Spleen (tissue), 11 donors: Measurements from ENCODE around the gene EXOC3L1. TPM values are rescaled to one million over a fixed set of nuclear protein-coding genes. Genes with fewer than 3 reads are reported as not detected.

ENCODE experiments used
- DNase-seq: peaks from one replicate; pipeline ENCODE4 v3.0.0-alpha.2; 2020
- H3K27ac ChIP-seq, 8 donors: fragments of 200-600 bp; sonication (generic) in 7 of 8; 1 replicate in 4 of 8; 2 replicates in 4 of 8; pipeline versions ENCODE4 v1.5.0 to v1.8.0; 2016 to 2021; ENCODE audit warnings: inconsistent platforms in 4 of 8, mild to moderate bottlenecking in 4 of 8, moderate library complexity in 1 of 8
- H3K27me3 ChIP-seq, 7 donors: fragments of 200-600 bp; sonication (generic) in 6 of 7; replicated peaks in 1 of 7; 1 replicate in 4 of 7; 2 replicates in 3 of 7; pipeline versions ENCODE4 v1.5.0 to v1.8.0; 2016 to 2021; ENCODE audit warnings: inconsistent platforms in 3 of 7, mild to moderate bottlenecking in 1 of 7
- H3K36me3 ChIP-seq, 6 donors: fragments of 200-600 bp; sonication (generic) in 5 of 6; 1 replicate in 4 of 6; 2 replicates in 2 of 6; pipeline versions ENCODE4 v1.5.0 to v1.8.0; 2016 to 2021; ENCODE audit warnings: inconsistent platforms in 2 of 6
- H3K4me1 ChIP-seq, 6 donors: fragments of 200-600 bp; sonication (generic) in 5 of 6; 1 replicate in 3 of 6; 2 replicates in 3 of 6; pipeline versions ENCODE4 v1.5.0 to v1.8.0; 2016 to 2021; ENCODE audit warnings: inconsistent platforms in 3 of 6
- H3K4me3 ChIP-seq, 8 donors: fragments of 200-600 bp; sonication (generic) in 7 of 8; 1 replicate in 4 of 8; 2 replicates in 4 of 8; pipeline versions ENCODE4 v1.5.0 to v1.8.0; 2016 to 2021; ENCODE audit warnings: inconsistent platforms in 4 of 8, mild to moderate bottlenecking in 4 of 8, moderate library complexity in 2 of 8
- H3K9me3 ChIP-seq, 8 donors: fragments of 200-600 bp; sonication (generic) in 7 of 8; 1 replicate in 4 of 8; 2 replicates in 4 of 8; pipeline versions ENCODE4 v1.5.0 to v1.8.0; 2016 to 2021; ENCODE audit warnings: inconsistent platforms in 4 of 8
- POLR2A ChIP-seq, 3 donors: fragments of 450-650 bp; IDR thresholded peaks; one replicate each; pipeline ENCODE4 v1.5.1; 2017; ENCODE audit warnings: antibody characterized with exemption in 3 of 3, mild to moderate bottlenecking in 1 of 3
- POLR2AphosphoS5 ChIP-seq, 3 donors: sonication (generic); formaldehyde crosslinking; IDR thresholded peaks; one replicate each; pipeline ENCODE4 v1.5.1; 2017; ENCODE audit warnings: antibody characterized with exemption in 3 of 3
- WGBS, 5 donors: extraction: QIAGEN DNeasy Blood & Tissue Kit in 3 of 5; methylation state at CpG; one replicate each; pipeline versions ENCODE4 v1.1.5 to v1.1.7; 2013 to 2018; 5-methylcytosine and 5-hydroxymethylcytosine counted together
- intact Hi-C: fragments of 100-400 bp; cut with DNase I; formaldehyde crosslinking; loops from one replicate; pipeline ENCODE4 v1.15.0; 2023; ENCODE audit warnings: low total_unique reads
- polyA plus RNA-seq, 3 donors: library from polyadenylated mRNA; stranded (reverse); fragments of 200-250 nt; gene quantifications; one replicate each; pipeline ENCODE4 v1.2.1, GENCODE V29; 2013
- total RNA-seq, 7 donors: library from RNA; depleted of rRNA in 3 of 7; stranded (reverse); fragments of >200 nt in 3 of 7; fragmentation: NEBNext Ultra II Directional in 4 of 7; extraction: Animal tissue kit (Norgen Biotek cat#: 25700) in 4 of 7; gene quantifications; one replicate each; pipeline versions ENCODE4 v1.1.0 to v1.2.1, GENCODE V29; 2016 to 2021
- TF ChIP-seq, protein P1 (sequence below), 11 experiments: fragments of 200-600 bp in 7 of 11; fragments of 450-650 bp in 4 of 11; sonication (generic) in 4 of 11; IDR thresholded peaks in 8 of 11; conservative IDR thresholded peaks in 3 of 11; 1 replicate in 7 of 11; 2 replicates in 4 of 11; pipeline versions ENCODE4 v1.4.0 to v1.8.0; 2016 to 2021; ENCODE audit warnings: antibody characterized with exemption in 11 of 11, inconsistent platforms in 4 of 11, mild to moderate bottlenecking in 1 of 11
- donor health status: healthy with polysubstance abuse.
- donor health status: DM: no; HTN: no; CAD: no; lungs with moderate emphysema.
- donor health status: DM: no; HTN: no; CAD: no.
- donor health status: Bipolar disorder and iron deficiency.
- donor health status: healthy.
- donor health status: DM: no; HTN: no; CAD: no.
- donor health status: DM: yes; HTN: yes; CAD: no.

EXOC3L1 gene
- total and polyA plus RNA-seq, 10 donors = 28.5 to 113 (median 49.9) TPM

DNA sequence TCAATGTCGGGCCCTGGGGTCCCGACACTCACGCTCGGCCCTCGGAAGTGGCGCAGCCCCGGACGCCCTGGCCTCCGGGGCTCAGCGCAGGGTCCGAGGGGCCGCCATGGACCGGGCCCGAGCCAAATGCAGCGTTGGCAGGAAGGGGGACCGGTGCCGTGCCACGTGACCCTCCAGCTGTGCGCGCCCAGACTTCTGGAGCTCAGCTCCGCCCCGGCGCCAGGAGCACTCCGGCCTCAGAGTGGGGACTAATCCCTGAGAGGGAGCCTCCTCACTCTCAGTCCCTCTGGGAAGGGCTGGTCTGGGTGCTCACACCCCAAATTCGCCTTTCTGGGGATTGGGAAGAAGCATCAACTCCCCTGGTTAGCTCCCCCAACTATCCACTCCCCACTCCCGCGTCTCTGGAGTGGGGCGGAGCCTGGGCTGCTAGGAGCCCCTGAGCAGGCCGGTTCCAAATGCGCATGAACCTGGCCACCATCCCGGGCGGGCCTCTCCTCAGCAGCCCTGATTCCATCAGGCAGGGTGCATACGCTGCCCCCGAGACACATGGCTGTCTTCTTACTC is 39.0 kb downstream of the EXOC3L1 start, which contains the start of gene B3GNT9:
B3GNT9 (minus strand) TSS at position 166 of the 564 bp plus-strand sequence. CDS start 513 bp downstream, outside the sequence.
- H3K36me3 ChIP-seq = peaks cover 0 to 45% (median 28%) of the 10 kb centered on the region in 6 donors
- peak within 1 kb of the TSS; percentile 57 to 85 (median 80) for H3K27ac ChIP-seq
- H3K4me1 ChIP-seq = peaks cover 17 to 53% (median 37%) of the 10 kb centered on the region in 6 donors
- H3K9me3 ChIP-seq = no peaks in the 10 kb centered on the region
- WGBS, 5 donors = 2 to 7% (median 3%) methylated on average over 30 to 34 of the region's 34 CpGs
- TF ChIP-seq, protein P1, sequence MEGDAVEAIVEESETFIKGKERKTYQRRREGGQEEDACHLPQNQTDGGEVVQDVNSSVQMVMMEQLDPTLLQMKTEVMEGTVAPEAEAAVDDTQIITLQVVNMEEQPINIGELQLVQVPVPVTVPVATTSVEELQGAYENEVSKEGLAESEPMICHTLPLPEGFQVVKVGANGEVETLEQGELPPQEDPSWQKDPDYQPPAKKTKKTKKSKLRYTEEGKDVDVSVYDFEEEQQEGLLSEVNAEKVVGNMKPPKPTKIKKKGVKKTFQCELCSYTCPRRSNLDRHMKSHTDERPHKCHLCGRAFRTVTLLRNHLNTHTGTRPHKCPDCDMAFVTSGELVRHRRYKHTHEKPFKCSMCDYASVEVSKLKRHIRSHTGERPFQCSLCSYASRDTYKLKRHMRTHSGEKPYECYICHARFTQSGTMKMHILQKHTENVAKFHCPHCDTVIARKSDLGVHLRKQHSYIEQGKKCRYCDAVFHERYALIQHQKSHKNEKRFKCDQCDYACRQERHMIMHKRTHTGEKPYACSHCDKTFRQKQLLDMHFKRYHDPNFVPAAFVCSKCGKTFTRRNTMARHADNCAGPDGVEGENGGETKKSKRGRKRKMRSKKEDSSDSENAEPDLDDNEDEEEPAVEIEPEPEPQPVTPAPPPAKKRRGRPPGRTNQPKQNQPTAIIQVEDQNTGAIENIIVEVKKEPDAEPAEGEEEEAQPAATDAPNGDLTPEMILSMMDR (IDR thresholded peaks at IDR 0.05 in 8 of 11, conservative IDR thresholded peaks at IDR 0.05 in 3 of 11) = no peak
- peak in 2 of 3 donors; percentile 66 to 76 for TF ChIP-seq POLR2AphosphoS5 (IDR thresholded peaks at IDR 0.05)
- TF ChIP-seq POLR2A (IDR thresholded peaks at IDR 0.05) = no peak
- peak; percentile 86 for DNase-seq
- intact Hi-C loops = loop anchor here (5.0 kb wide), 1 partner anchor 174 kb away; no protein-coding TSS in a partner anchor
- H3K4me3 ChIP-seq = peak within 1 kb of the TSS; percentile 38 to 73 (median 49)
- H3K27me3 ChIP-seq = peaks cover 0 to 46% (median 23%) of the 10 kb centered on the region in 7 donors

DNA sequence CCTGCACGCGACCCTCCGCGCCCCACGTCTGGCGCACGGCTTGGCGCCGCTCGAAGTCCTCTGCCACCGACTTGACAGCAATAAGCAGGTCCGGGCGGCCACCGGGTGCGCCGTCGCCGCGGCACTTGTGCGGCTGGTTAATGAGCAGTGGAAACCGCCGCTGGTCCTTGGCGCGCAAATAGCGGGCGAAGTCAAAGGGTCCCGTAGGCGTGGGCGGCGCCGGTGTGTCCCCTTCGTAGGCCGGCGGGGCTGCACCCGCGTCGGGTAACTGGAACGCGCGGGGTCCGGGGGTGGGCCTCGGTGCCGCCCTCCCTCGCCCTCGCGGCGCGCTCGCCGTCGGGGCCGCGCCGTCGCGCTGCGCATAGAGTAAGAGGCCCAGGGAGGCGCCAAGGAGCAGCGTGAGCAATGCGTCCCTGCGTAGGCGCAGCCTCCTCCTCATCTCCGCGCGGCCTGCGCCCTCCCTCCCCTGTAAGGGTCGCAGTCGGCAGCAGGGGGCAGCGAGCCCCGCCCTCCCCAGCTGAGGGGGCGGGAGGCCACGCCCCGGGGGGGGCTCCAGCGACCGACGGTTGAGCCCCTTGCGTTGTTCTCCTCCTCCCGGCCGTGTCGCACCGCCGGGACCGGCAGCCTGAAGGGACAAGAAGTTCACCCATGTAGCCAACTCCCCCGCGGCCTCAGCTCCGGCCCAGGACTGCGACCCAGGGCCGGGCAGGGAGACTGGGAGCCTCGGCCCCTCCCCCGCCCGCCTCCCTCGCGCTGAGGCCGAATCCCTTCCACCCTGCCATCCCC is 39.7 kb downstream of the EXOC3L1 start:
- intact Hi-C loops = loop anchor here (5.0 kb wide), 1 partner anchor 173 kb away; no protein-coding TSS in a partner anchor
- 10 to 18% (median 11%) methylated on average over 21 to 94 of the region's 94 CpGs for WGBS, 5 donors
- peak; percentile 13 to 79 (median 55) for TF ChIP-seq POLR2AphosphoS5 (IDR thresholded peaks at IDR 0.05)
- TF ChIP-seq POLR2A (IDR thresholded peaks at IDR 0.05) = no peak
- TF ChIP-seq, protein P1 (IDR thresholded peaks at IDR 0.05 in 8 of 11, conservative IDR thresholded peaks at IDR 0.05 in 3 of 11) = peak in 1 of 11 experiments; percentile 34

DNA sequence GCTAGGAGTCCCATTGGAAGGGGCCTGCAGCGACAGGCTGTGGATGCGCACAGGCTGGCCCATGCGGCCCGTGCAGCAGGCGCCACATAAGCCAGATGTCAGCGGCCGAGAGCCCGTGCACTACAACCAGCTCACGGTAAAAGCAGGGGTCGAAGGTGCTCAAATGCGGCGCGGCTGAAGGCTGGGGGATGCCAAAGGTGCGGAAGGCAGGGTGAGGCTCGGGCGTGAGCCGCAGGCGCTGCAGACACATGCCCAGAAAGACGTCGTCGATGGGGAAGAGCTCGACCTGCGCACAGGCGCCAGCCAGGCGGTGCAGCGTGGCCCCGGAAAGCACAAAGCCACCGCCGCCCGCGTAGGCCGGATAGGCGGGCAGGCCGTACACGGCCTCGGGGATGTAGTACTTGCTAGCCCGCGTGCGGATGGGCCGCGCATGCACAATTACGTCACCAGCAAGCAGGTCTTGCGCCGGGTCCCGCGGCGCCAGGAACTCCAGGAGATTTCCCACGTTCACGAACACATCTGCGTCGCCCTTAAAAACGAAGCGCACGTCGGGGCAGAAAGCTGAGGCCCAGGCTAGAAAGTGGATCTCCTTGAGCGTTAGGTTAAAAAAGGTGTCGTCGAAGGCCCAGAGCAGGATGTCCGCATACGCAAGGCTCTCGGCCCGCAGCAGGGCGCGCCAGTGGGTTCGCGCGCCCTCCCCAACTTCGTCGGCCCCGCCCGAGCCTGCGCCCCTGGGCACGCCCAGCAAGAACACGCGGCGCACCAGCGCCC is 40.5 kb downstream of the EXOC3L1 start:
- peak; percentile 70 for DNase-seq
- Histone ChIP-seq H3K27me3 (peaks cover 0 to 39% (median 23%) of the 10 kb centered on the region in 7 donors), H3K27ac (peak overlapping the region in 6 of 8 donors; percentile 79 to 85 (median 81)), H3K9me3 (no peaks in the 10 kb centered on the region), H3K36me3 (peaks cover 0 to 58% (median 42%) of the 10 kb centered on the region in 6 donors), H3K4me1 (peaks cover 5 to 38% (median 23%) of the 10 kb centered on the region in 6 donors), H3K4me3 (peak overlapping the region in 6 of 8 donors; percentile 38 to 73 (median 50))
- peak in 2 of 3 donors; percentile 22 to 70 for TF ChIP-seq POLR2AphosphoS5 (IDR thresholded peaks at IDR 0.05)
- TF ChIP-seq, protein P1 (IDR thresholded peaks at IDR 0.05 in 8 of 11, conservative IDR thresholded peaks at IDR 0.05 in 3 of 11) = no peak
- intact Hi-C loops = loop anchor here (5.0 kb wide), 1 partner anchor 172 kb away; no protein-coding TSS in a partner anchor
- WGBS, 5 donors = 71 to 80% (median 73%) methylated on average over 59 to 77 of the region's 77 CpGs

More for the DNA sequence above, 39.7 kb downstream of the EXOC3L1 start:
- H3K9me3 ChIP-seq = no peaks in the 10 kb centered on the region
- peaks cover 0 to 52% (median 35%) of the 10 kb centered on the region in 6 donors for H3K36me3 ChIP-seq
- DNase-seq = peak; percentile 79
- peak overlapping the region; percentile 57 to 85 (median 80) for H3K27ac ChIP-seq
- peak overlapping the region; percentile 38 to 73 (median 49) for H3K4me3 ChIP-seq
- peaks cover 0 to 46% (median 23%) of the 10 kb centered on the region in 7 donors for H3K27me3 ChIP-seq
- H3K4me1 ChIP-seq = peaks cover 11 to 46% (median 31%) of the 10 kb centered on the region in 6 donors
